ENCODE data around the gene ZNF592. TPM values are rescaled to one million over a fixed set of nuclear protein-coding genes. Genes with fewer than 3 reads are reported as not detected.

ZNF592 gene
- polyA plus RNA-seq, 1 donor from 2014 or later = 3.9 TPM

DNA sequence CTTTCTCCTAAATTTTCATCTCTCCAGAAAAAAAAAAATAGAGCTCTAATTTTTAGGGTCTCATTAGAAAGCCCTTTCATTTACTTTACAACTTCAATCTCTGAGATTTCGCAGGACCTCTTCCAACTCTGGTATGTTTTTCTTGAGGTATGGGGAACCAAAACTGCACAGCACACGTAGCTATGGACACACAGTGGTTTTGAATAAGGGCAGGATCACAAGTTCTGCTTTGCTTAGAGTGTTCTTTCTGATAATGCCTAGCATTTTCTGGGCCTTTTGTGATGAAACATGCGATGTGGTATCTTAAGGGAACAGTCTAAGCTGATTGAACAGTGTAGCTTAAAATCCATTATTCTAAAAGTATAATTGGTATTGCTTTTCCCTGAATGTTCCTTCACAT lies 25.3 kb downstream of the ZNF592 start:
- no peaks in the 10 kb centered on the region for H3K27me3 ChIP-seq (ENCODE audit: insufficient read depth, low read depth, low read length)
- peaks cover 5% of the 10 kb centered on the region for H3K79me2 ChIP-seq (replicated peaks; ENCODE audit: insufficient read depth, low read length)
- peaks cover 5% of the 10 kb centered on the region for H3K36me3 ChIP-seq (ENCODE audit: insufficient read depth, low read length)
- no peaks in the 10 kb centered on the region for H3K9me3 ChIP-seq (ENCODE audit: low read length)
- no peak overlapping the region for H3K4me3 ChIP-seq (ENCODE audit: low read length)
- H3K9me2 ChIP-seq (ENCODE audit: insufficient read depth, low read length) = no peaks in the 10 kb centered on the region
- no peak overlapping the region for H2AFZ ChIP-seq (ENCODE audit: low read depth, low read length)
- TF ChIP-seq TAF1 (IDR thresholded peaks at IDR 0.05; ENCODE audit: low read depth) (no peak), CTCF (IDR thresholded peaks at IDR 0.05; ENCODE audit: poor library complexity, severe bottlenecking) (no peak), RAD21 (conservative IDR thresholded peaks at IDR 0.05) (no peak), REST (IDR thresholded peaks at IDR 0.05; ENCODE audit: borderline replicate concordance) (no peak), EP300 (conservative IDR thresholded peaks at IDR 0.05; ENCODE audit: poor library complexity, severe bottlenecking) (no peak), MXI1 (conservative IDR thresholded peaks at IDR 0.05; ENCODE audit: poor library complexity, severe bottlenecking) (no peak), POLR2AphosphoS5 (IDR thresholded peaks at IDR 0.05) (no peak), SMC3 (conservative IDR thresholded peaks at IDR 0.05; ENCODE audit: poor library complexity) (no peak), EZH2 (IDR thresholded peaks at IDR 0.05; ENCODE audit: borderline replicate concordance, insufficient read depth, low read length, poor library complexity, severe bottlenecking) (no peak)
- H4K20me1 ChIP-seq (ENCODE audit: insufficient read depth) = no peaks in the 10 kb centered on the region
- H3K9ac ChIP-seq (ENCODE audit: low read length) = no peak overlapping the region
- no peak overlapping the region for H3K27ac ChIP-seq (ENCODE audit: low read length)
- H3F3A ChIP-seq (ENCODE audit: insufficient read depth, low read length, poor library complexity, severe bottlenecking) = no peaks in the 10 kb centered on the region
- H3K4me2 ChIP-seq (ENCODE audit: low read length) = no peak overlapping the region

DNA sequence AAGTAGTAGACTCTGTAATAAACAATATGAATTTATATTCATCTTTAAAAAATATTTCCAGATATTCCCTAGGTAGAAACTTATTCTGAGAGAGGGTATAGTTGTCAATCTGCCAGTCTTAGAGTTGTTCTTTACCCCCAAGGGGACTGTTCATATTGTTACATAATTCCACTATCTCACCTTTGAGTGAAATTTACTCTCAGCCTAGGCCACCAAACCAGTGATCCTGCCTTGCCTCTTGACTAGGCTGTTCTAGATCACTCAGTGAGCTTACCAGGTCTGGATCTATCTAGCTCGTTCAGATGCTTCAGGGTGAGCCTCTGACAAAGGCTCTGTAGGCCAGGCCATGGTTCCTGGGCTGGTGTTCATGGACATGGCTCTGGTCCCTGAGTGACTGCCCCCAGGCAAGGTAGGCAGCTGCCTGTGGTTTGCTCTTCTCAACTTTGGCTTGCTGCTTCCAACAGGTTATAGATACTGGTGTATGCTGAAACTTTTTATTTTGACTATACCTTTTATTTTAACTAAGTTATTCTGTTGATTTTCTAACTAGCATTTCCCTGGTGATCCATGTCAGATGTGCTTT lies 27.6 kb downstream of the ZNF592 start:
- no peak overlapping the region for H3K4me2 ChIP-seq (ENCODE audit: low read length)
- H3K9ac ChIP-seq (ENCODE audit: low read length) = no peak overlapping the region
- no peak overlapping the region for H2AFZ ChIP-seq (ENCODE audit: low read depth, low read length)
- no peaks in the 10 kb centered on the region for H4K20me1 ChIP-seq (ENCODE audit: insufficient read depth)
- peaks cover 5% of the 10 kb centered on the region for H3K79me2 ChIP-seq (replicated peaks; ENCODE audit: insufficient read depth, low read length)
- no peaks in the 10 kb centered on the region for H3K9me3 ChIP-seq (ENCODE audit: low read length)
- no peak overlapping the region for H3K27ac ChIP-seq (ENCODE audit: low read length)
- no peaks in the 10 kb centered on the region for H3K9me2 ChIP-seq (ENCODE audit: insufficient read depth, low read length)
- H3K27me3 ChIP-seq (ENCODE audit: insufficient read depth, low read depth, low read length) = no peaks in the 10 kb centered on the region
- H3K4me3 ChIP-seq (ENCODE audit: low read length) = no peak overlapping the region
- no peaks in the 10 kb centered on the region for H3F3A ChIP-seq (ENCODE audit: insufficient read depth, low read length, poor library complexity, severe bottlenecking)
- peaks cover 5% of the 10 kb centered on the region for H3K36me3 ChIP-seq (ENCODE audit: insufficient read depth, low read length)
- TF ChIP-seq POLR2AphosphoS5 (IDR thresholded peaks at IDR 0.05) = no peak
- no peak for TF ChIP-seq REST (IDR thresholded peaks at IDR 0.05; ENCODE audit: borderline replicate concordance)
- TF ChIP-seq TAF1 (IDR thresholded peaks at IDR 0.05; ENCODE audit: low read depth) = no peak
- no peak for TF ChIP-seq SMC3 (conservative IDR thresholded peaks at IDR 0.05; ENCODE audit: poor library complexity)
- TF ChIP-seq RAD21 (conservative IDR thresholded peaks at IDR 0.05) = no peak
- TF ChIP-seq EP300 (conservative IDR thresholded peaks at IDR 0.05; ENCODE audit: poor library complexity, severe bottlenecking) = no peak
- TF ChIP-seq MXI1 (conservative IDR thresholded peaks at IDR 0.05; ENCODE audit: poor library complexity, severe bottlenecking) = no peak
- no peak for TF ChIP-seq CTCF (IDR thresholded peaks at IDR 0.05; ENCODE audit: poor library complexity, severe bottlenecking)
- no peak for TF ChIP-seq EZH2 (IDR thresholded peaks at IDR 0.05; ENCODE audit: borderline replicate concordance, insufficient read depth, low read length, poor library complexity, severe bottlenecking)
